ENCODE measurements around the gene BHLHA15. TPM values are rescaled to one million over a fixed set of nuclear protein-coding genes. Genes with fewer than 3 reads are reported as not detected.

BHLHA15 gene
- total RNA-seq (2014; rRNA removed), result 0.45 TPM in 1 of 2 replicates, not detected in the other
- 0.15 TPM for polyA plus RNA-seq (2012)

DNA sequence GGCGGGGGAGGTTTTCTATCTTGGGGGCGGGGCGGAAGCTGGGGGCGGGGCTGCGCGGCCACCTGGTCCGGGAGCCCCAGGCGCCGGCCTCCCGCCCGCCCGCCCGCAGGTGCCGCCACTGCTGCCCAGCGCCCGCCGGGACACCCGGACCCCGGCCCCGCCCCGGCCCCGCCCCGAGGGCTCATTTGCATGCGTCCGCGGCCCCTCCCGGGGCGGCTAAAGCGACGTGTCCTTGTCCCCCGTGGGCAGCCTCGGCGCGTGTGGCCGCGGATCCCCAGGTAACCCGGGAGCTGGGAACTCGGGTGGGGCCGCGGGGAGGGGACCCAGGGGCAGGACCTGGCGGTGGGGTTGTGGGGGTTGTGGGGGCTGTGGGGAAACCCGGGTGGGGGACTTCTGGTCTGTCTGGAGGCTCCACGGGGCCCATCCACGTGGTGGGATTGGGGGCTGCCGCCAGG, at the start of gene BHLHA15:
TSS of gene BHLHA15 (plus strand) at position 219 of the 455 bp plus-strand sequence. CDS start 871 bp downstream, outside the sequence.
- no peak for DNase-seq (ENCODE audit: low read depth)

DNA sequence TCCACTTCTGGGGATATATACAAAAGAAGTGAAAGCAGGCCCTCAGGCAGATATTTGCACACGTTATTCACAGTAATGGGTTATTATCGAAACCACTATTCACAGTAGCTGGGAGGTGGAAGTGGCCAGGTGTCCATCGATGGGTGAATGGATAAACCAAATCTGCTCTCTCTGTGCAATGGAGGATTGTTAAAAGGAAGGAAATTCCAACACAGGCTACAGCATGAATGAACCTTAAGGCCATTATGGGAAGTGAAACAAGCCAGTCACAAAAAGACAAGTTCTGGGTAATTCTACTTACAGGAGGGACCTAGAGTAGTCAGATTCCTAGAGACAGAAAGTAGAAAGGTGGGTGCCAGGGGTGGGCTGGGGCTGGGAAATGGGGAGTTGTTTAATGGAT, 48.5 kb upstream of the BHLHA15 start:
- no peak for DNase-seq (ENCODE audit: low read depth)

DNA sequence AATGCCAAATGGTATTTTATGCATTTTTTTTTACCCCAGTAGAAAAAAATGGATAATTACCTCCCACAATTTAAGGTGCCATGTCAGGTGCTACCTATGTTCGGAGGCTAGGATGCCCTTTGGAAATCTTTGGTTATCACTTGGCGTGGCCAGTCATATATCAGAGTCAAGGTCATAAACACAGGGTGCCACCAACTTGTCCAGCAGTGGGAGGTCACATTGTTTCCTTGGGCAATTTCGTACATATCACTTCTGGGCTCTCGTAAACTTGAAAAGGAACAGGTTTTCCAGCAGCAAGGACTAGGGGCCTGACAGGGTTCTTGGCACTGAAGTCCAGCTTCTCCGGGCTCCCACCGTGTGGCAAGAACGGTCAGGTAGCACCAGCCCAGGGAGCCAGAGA, 48.0 kb upstream of the BHLHA15 start:
- no peak for DNase-seq (ENCODE audit: low read depth)

DNA sequence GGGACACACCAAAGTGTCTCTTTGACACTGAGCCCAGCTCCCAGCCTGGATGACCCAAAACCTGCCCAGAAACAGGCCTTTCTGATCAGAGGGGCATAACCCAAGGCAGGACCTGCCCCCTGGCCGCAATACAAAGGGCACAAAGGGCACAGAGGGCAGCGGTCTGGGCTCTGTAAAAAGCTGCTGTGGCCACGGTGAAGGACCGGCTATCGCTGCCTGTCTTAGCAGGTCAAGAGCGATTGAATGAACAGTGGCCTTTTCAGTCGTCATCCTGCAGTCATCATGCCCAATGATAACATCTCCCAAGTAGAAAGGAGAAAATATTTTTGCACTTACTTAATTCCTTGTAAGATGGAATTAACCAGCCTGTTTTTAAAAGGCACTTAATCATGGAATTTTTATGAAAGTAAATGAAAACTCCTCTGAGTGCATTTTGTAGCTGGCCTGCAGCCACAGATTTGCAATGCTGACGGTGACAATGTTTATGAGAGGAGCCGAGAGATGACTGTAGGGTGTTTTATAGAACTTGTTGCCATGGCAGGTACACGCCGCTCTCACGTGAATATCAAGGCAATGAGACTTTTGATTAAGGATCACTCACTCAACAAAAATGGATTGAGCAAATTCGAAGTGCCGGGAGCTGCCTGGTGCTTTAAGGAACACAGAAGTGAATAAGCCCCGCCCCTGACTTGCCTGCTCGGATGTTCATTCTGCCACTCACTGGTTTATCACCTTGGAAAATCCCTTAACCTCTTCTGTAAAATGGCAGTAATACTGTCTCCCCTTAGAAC, 47.3 kb upstream of the BHLHA15 start:
- DNase-seq (ENCODE audit: low read depth), result no peak

DNA sequence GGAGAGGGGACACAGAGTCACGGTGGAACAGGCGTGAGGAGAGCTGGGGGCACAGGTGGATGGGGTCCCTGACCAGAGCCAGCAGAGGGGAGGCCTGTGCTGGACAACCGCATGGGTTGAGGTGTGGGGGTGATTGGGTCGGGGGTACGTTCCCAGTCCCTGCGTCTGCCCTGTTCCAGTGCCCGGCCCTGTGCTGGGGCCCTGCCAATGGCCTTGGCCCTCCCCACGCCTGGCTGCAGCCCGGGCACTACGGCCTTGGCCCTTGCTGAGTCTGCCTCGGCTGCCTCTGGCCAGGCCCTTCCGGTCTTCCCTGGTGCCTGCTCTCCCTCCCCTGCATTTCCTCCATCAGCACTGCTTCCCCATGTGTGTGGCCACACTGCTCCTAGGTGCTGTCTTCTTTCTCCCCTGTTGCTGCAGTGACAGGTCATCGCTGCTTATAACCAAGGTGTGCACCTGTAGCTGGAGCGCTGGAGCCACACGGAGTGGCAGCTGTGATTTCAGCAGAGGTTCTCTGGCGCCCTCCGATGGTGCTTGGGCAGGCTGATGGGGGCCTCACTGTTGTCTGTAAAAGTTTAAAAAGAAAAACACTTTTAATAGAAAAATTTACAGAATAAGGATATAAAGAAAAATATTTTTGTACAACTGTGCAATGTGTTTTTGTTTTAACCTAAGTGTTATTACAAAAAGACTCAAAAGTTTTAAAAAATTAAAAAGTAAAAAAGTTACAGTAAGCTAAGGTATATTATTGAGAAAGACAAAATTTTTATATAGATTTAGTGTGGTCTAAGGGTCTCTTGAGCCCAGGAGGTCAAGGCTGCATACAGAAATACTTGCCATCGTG, 45.2 kb upstream of the BHLHA15 start:
- DNase-seq (ENCODE audit: low read depth), result peak; percentile 37

DNA sequence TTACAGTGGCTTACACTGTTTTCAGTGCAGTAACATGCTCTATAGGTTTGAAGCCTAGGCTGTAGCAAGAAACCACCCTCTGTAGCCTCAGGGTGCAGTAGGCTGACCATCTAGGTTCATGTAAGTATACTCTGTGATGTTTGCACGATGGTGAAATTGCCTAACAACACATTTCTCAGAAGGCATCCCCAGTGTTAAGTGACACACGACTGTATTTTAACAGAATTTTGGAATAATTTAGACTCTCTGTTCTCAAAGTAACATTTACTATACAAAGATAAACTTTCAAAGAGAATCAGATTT, 44.6 kb upstream of the BHLHA15 start:
- DNase-seq (ENCODE audit: low read depth), result no peak

DNA sequence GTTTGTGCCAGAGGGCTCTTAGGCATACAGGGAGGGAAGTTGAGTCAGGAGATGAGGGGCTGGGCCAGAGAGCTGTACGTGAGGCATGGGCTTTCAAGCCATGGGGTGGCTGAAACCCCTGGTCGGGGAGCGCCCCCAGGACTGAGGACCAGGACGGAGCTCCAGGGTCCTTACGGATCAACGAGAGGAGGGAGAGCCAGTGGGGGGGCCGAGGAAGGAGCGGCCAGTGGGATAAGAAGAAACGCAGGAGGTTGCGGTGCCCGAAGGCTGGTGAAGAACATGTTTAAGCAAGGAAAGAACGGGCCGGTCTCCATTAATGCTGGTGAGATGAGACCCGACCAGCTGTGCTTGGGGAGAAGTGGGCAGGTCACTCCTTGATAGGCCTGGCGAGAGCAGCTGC, 43.6 kb upstream of the BHLHA15 start:
- DNase-seq (ENCODE audit: low read depth), result no peak

DNA sequence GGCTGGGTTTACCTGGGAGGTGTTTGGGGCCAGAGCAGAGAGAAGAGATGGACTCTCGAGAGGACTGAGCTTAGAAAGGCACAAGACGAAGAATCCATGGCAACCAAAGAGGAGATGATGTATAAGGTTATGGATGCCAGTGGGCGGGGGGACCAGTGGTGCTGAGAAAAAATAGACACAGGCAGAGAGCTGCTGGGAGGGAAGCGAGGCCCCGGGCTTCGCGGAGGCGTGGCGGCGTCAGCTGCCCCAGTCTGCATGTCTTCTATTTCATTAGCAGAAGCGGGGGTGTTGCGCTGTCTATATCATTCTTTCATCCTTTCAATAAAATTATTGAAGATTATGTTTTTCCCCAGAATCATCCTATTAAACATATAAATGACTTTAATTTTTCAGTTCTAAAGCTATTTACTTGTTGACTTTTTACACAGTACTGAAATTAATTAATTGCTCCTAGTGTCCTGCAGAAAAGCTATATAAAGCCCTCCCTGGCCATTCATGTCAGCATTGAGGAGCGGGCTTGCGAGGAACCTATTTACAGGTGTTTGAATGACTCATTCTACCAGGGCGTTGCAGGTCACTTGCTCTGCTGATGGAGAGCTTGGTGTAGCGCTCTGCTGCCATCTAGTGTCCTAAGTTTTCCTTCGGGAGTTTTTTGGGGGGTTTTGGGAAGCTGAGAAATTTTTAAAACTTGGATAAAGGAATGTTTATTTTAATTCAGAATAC, 42.9 kb upstream of the BHLHA15 start:
- peak; percentile 60 for DNase-seq (ENCODE audit: low read depth)

DNA sequence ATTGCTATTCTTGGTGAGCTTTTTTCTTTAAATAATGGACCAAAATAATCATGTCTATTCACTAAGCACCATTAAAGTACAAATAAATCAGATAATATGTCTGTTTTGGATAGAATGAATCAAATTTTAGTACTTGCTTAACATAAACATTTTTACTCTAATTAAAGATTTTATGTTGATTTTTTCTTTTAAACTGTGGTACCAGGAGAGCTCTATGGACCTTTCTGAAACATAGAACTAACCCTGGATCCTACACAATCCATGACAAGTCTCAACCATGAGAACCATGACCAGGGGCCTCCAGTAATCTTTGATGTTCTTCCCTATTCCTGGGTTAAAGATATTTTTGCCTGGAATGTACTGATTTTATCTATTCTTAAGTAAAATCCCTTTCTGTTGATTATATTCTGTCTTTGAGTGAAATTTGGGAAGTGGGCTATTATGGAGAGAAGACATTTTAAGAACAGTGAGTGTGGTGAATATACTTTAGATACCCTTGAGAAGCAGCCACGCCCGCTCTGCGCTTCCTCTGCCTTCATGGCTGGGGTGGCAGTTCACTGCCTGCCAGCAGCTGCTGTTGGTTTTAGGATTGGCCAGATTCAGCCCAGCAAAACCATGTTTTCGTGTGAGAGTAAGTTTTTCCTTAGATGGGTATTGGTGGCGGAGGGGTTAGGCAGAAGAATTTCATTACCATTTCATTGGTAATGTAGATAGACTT, 42.2 kb upstream of the BHLHA15 start:
- no peak for DNase-seq (ENCODE audit: low read depth)

DNA sequence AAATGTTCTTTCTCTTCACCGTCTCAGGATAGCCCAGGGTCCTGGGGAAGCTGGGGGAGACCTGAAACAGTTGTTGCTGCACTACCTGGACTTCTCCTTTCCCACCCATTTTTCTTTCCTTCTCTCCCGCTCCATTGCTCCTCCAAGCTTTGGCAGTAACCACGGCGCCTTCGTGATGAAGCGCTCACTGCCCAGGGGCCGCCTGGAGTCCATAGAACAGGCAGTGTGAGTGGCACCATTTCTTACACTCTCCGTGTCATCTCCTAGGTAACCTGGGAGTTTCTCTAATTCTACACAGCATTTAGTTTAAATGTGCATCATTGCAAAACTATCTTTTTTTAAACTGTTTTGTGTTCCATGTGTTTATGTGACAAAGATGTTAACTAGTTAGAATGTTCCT, 40.3 kb upstream of the BHLHA15 start:
- DNase-seq (ENCODE audit: low read depth), result no peak

DNA sequence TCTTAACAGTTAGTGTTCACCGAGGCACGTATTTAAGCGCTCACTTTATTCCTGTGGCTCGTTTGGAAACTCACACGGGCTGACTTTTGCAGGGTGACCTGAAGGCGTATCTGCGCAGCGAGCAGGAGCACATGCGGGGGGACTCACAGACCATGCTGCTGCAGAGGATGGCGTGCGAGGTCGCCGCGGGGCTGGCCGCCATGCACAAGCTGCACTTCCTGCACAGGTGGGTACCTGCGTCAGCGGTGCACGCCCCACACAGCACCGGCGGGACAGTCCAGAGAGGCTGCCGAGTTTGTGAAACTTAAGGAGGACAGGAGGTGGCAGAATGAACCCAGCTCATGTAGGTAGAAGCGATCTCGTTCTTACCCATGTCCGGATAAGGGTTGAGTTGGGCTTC, 39.8 kb upstream of the BHLHA15 start:
- DNase-seq (ENCODE audit: low read depth), result no peak

DNA sequence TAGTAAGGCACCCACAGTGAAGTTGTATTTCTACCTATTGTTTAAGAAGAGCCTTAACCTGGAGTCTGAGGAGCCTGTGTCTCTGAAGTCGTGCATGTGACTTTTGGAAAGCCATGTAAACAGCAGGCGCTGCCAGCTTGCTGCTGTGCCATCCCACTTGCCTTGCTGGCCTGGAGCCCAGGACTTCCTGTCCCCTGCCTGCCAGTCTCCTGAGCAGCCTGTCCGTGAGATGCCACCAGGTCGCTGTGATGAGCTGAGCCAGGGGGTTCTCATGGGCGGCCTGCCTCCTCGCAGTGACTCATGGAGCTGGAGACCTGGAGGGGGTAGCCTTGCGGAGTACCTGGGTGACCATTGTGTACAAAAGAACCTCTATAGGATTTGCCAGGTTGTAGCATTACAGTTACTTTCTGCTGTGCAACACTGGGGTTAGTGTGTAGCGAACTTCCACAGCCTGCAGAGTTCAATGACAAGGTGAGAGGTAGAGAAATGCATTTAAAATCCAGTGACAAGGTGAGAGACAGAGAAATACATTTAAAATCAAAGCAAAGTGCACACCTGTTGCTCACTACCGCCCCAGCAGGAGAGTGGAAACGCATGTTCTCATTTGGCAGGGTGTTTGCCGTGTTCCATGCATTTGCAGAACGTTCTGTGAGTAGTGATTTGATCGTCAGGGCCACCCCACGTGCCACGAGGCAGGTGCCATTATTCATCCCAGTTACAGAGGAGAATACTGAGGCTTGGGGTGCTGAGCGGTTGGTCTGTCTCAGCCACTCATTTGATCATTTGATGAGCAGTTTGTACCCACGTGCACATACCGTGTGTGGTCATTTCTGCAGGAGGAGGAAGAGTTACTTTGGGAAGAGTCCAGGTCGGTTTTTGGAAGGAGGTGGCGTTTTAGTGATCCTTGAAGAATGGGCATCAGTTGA, 36.6 kb upstream of the BHLHA15 start:
- no peak for DNase-seq (ENCODE audit: low read depth)

DNA sequence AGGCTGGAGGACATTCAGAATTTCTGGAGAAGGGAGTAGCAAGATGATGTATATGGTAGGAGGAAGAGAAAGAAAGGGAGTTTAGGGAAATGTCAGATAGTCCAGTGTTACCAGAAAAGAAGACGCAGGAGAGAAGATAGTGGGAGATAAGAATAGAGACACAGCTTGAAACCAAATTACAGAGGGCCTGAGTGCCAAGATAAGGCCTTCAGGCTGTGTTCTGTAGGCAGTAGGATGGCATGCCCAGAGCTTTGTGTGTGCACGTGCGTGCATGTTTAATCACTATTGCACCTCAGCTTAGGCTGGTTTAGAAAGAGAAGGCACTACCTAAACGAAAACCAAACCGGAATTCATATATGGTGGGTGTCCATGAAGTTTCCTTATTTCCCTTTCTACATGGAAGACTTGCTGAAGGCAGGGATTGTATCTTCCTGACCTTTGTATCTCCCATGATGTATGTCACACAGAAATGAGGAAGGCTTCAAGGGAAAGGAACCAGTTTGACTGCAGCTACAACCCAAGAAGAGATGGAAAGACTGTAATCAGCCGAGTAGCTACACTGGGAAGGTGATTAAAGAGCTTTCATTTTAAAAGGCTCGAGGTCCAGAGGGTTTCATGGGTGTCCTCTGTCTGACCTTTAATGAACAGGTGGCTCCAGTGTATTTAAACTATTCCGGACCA, 35.8 kb upstream of the BHLHA15 start:
- DNase-seq (ENCODE audit: low read depth), result no peak

DNA sequence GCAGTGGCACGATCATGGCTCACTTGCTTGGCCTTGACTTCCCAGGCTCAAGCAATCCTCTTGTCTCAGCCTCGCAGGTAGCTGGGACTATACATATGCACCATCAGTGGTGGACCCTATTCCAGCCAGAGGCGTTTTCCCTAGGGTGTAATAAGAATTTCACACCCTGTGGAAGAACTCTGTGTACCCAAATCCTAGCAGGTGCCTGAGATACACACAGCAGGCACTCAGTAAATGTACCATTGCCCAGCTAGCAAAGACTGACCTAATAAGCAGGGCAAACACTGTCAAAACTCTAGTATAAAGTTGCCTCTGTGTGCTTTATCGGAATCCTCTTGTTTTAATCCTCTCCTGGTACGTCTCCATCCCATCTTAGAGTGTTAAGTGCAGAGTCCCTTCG, 33.7 kb upstream of the BHLHA15 start:
- no peak for DNase-seq (ENCODE audit: low read depth)

DNA sequence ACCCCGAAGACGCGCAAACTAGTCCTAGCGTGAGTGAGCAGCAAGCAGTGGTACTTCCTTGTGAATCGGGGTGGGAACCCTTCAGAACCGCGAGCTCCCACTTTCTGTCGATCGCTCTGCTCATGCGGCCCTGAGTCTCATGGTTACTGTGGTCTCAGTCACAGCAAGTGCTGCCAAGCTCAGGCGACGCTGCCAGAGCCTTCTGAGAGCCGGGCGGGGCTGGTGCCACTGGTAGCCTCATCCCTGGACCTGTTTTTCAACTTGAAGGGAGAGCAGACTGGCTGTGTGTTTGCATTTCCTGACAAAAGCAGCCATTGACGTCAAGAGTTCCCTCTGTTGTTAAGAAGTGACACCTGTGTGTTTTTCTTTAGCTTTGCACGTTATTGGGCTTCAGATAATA, 32.9 kb upstream of the BHLHA15 start:
- no peak for DNase-seq (ENCODE audit: low read depth)

DNA sequence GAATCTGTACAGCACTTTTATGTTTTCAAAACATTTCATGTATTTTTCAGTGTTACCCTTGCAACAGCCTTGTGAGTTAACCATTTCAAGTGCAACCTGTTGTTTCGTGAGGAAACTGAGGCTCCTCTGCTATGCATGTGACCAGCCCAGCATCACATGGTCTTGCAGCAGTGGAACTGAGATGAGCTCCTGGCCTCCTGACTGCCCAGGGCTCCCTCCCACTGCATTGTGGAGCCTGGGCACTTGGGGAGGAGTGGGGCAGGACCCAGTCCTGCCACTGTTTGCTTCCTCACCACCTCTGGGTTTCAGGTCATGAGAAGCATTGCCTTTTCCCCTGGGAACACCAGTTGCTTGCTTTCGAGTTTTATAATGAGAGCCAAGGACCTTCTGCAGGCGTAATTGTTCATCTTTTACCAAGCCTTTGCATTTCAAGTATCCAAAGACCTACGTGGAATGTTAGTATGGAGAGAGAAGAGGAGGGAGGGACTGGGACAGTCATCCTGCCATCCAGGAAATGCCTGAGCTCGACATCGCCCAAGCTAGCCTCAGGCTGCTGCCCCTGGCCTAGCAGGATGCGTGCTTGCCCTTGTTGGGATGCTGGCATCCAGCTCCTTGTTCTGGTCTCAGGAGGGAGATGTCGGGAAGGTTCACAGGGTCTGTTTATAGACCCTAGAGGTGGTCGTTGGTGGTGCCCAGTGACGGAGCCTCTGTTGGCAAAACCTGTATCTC, 32.3 kb upstream of the BHLHA15 start:
- no peak for DNase-seq (ENCODE audit: low read depth)

DNA sequence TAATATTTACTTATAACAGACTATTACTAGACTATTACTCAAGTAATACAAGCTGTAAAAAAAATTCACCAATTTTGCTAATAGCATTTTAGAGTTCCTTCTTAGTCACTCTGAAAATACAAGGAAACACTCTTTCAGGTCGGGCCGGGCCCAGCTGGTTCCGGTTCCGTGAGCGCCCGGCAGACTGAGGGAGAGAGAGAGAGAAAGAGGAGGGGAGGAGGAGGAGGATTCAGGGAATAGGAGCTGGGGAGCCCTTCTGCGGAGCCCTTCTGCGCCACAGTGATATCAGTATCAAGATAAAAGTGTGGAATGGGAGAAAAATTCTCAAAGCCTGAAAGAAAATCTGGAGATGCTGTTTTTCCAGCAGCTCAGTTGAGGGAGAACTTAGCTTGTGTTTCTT, 30.5 kb upstream of the BHLHA15 start:
- DNase-seq (ENCODE audit: low read depth), result no peak

DNA sequence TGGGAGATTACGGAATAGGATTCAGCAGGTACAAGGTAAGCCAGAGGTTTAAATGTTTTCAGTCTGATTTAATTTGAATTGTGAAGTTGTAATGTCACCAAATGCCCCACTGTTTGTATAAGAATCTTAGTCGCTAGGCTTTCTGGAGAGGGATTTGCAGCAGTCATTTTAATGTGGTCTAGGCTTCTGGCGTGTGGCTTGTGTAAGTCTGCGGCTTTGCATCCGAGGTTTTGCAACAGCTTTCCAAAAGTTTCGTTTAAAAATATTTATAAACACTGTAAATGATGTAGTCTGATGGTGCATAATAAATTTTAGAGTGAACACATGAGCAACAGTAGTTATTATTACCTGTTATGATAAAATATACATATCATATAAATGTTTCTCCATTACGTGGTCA, 26.1 kb upstream of the BHLHA15 start:
- DNase-seq (ENCODE audit: low read depth), result no peak

DNA sequence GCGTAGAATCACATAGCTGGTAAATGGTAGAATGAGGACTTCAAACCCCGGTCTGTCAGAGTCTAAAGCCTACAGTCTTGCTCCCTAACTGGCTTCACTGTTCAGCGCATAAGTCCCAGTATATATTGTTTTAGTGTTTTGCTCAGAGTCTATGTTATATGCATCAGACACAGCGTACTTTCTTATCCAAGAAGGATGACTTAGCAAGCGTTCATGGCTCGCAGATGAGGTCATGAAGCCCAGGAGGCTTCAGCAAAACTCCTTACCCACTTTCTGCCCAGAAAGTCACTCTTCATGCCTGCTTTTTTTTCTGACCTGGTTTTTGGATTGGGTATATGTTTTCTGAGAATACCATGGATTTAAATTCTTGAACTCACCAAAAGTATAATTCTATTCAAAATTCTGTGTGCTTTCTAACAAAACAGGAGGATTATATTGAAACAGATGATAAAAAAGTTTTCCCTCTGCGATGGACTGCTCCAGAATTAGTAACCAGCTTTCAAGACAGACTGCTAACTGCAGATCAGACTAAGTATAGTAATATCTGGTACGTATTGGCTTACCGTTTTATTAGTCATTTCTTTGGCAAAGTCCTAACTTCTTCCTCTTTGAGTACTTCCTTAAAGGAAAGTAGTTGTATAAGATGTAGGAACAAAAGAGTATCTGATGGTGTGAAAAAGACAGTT, 24.6 kb upstream of the BHLHA15 start:
- peak; percentile 39 for DNase-seq (ENCODE audit: low read depth)
